Measurements from ENCODE around the gene SAXO2. TPM values are rescaled to one million over a fixed set of nuclear protein-coding genes. Genes with fewer than 3 reads are reported as not detected.
"Not testable (repeated sequence)": the region's sequence is repeated elsewhere in the genome, so short reads cannot be mapped to it uniquely, and the experiment has no call there.

The SAXO2 gene
- total RNA-seq, 1 experiment from 2014 or later = 1.5 TPM

DNA sequence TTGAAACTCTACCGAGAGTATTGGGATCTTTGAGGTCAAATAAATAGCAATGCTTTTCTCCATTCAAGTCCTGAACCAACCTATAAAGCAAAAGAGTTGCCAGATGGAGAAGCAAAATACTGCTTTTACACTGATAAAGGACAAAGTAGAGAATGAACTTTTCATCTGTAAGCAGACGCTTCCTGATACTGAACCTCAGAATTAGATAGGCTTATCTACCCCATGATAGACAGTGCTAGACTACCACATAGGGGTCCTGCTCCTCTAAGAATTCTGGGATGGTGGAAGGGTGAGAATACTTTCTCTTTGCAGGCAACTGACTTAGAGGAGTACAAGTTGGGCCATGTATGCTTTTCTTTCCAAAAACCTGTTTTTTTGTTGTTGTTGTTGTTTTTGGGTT is 9.5 kb downstream of the SAXO2 start:
- H3K36me3 ChIP-seq (ENCODE audit: insufficient read depth, low read length, poor library complexity, severe bottlenecking) = no peaks in the 10 kb centered on the region
- no peak overlapping the region for H3K4me3 ChIP-seq (ENCODE audit: low read depth, low read length, poor library complexity, severe bottlenecking)
- intact Hi-C loops (cut with micrococcal nuclease; ENCODE audit: unreplicated experiment) = no loop called here
- TF ChIP-seq, protein P1, sequence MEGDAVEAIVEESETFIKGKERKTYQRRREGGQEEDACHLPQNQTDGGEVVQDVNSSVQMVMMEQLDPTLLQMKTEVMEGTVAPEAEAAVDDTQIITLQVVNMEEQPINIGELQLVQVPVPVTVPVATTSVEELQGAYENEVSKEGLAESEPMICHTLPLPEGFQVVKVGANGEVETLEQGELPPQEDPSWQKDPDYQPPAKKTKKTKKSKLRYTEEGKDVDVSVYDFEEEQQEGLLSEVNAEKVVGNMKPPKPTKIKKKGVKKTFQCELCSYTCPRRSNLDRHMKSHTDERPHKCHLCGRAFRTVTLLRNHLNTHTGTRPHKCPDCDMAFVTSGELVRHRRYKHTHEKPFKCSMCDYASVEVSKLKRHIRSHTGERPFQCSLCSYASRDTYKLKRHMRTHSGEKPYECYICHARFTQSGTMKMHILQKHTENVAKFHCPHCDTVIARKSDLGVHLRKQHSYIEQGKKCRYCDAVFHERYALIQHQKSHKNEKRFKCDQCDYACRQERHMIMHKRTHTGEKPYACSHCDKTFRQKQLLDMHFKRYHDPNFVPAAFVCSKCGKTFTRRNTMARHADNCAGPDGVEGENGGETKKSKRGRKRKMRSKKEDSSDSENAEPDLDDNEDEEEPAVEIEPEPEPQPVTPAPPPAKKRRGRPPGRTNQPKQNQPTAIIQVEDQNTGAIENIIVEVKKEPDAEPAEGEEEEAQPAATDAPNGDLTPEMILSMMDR (conservative IDR thresholded peaks at IDR 0.05; ENCODE audit: low read depth, low read length) = no peak
- no peak for TF ChIP-seq EZH2 (IDR thresholded peaks at IDR 0.05; ENCODE audit: borderline replicate concordance, low read depth, low read length, poor library complexity, severe bottlenecking)
- no peaks in the 10 kb centered on the region for H3K9me3 ChIP-seq (ENCODE audit: low read depth, low read length, poor library complexity, severe bottlenecking)
- no peaks in the 10 kb centered on the region for H3K4me1 ChIP-seq (ENCODE audit: insufficient read depth, low read length, poor library complexity, severe bottlenecking)
- DNase-seq (ENCODE audit: low spot score) = no peak
- H3K27ac ChIP-seq (ENCODE audit: low read depth, low read length, poor library complexity, severe bottlenecking) = no peak overlapping the region
- BruUV-seq (replicated peaks) = no TSS peak
- POLR2A ChIA-PET (ENCODE audit: low non-redundant PET) = no interaction called here
- H3K27me3 ChIP-seq (replicated peaks; ENCODE audit: insufficient read depth, low read depth, low read length, poor library complexity) = no peaks in the 10 kb centered on the region
- CTCF ChIA-PET = no interaction called here

DNA sequence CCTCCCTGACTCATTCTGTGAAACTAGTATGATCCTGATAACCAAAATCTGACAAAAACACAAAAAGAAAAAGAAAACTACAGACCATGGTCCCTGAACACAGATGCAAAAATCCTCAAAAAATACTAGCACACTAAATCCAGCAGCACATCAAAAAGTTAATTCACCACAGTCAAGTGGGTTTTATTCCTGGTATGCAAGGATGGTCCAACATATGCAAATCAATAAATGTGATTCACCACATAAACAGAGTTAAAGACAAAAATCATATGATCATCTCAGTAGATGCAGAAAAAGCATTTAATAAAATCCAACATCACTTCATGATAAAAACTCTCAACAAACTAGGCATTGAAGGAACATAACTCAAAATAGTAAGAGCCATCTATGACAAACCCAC is 12.8 kb downstream of the SAXO2 start:
- Histone ChIP-seq H3K27me3 (replicated peaks; ENCODE audit: insufficient read depth, low read depth, low read length, poor library complexity) (no peaks in the 10 kb centered on the region), H3K27ac (ENCODE audit: low read depth, low read length, poor library complexity, severe bottlenecking) (no peak overlapping the region), H3K9me3 (ENCODE audit: low read depth, low read length, poor library complexity, severe bottlenecking) (no peaks in the 10 kb centered on the region), H3K4me1 (ENCODE audit: insufficient read depth, low read length, poor library complexity, severe bottlenecking) (no peaks in the 10 kb centered on the region), H3K36me3 (ENCODE audit: insufficient read depth, low read length, poor library complexity, severe bottlenecking) (no peaks in the 10 kb centered on the region), H3K4me3 (ENCODE audit: low read depth, low read length, poor library complexity, severe bottlenecking) (no peak overlapping the region)
- POLR2A ChIA-PET (ENCODE audit: low non-redundant PET) = no interaction called here
- TF ChIP-seq, protein P1 (conservative IDR thresholded peaks at IDR 0.05; ENCODE audit: low read depth, low read length) = no peak
- TF ChIP-seq EZH2 (IDR thresholded peaks at IDR 0.05; ENCODE audit: borderline replicate concordance, low read depth, low read length, poor library complexity, severe bottlenecking) = no peak
- DNase-seq (ENCODE audit: low spot score) = no peak
- intact Hi-C loops (cut with micrococcal nuclease; ENCODE audit: unreplicated experiment) = no loop called here
- CTCF ChIA-PET = no interaction called here
- no TSS peak for BruUV-seq (replicated peaks)

DNA sequence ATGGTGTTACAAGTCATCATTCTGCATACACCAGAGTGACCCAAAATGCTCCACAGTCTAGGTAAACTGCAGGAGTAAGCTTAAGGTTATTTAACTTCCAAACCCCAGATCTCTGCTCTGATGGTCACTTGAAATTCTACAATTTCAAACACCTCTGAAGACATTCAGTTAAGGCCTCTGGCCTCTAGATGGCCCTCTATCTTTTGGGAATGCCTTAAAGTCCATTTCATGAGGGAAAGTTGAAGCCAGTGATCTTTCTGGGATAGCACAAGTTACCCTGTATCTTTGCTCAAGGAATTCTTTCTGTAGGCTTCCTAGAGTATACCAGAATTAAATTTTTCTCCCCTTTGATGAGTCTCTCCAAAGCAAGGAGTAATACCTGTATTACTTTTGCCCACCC is 18.7 kb downstream of the SAXO2 start:
- CTCF ChIA-PET; H3K27me3 ChIP-seq (replicated peaks; ENCODE audit: insufficient read depth, low read depth, low read length, poor library complexity); intact Hi-C loops (cut with micrococcal nuclease; ENCODE audit: unreplicated experiment); POLR2A ChIA-PET (ENCODE audit: low non-redundant PET); H3K9me3 ChIP-seq (ENCODE audit: low read depth, low read length, poor library complexity, severe bottlenecking); H3K4me3 ChIP-seq (ENCODE audit: low read depth, low read length, poor library complexity, severe bottlenecking); BruUV-seq (replicated peaks); H3K36me3 ChIP-seq (ENCODE audit: insufficient read depth, low read length, poor library complexity, severe bottlenecking); H3K27ac ChIP-seq (ENCODE audit: low read depth, low read length, poor library complexity, severe bottlenecking); DNase-seq (ENCODE audit: low spot score); H3K4me1 ChIP-seq (ENCODE audit: insufficient read depth, low read length, poor library complexity, severe bottlenecking): not testable (repeated sequence)
- TF ChIP-seq, protein P1 (conservative IDR thresholded peaks at IDR 0.05; ENCODE audit: low read depth, low read length) = peak; percentile 34; the same call in 1 of the 2 replicates

DNA sequence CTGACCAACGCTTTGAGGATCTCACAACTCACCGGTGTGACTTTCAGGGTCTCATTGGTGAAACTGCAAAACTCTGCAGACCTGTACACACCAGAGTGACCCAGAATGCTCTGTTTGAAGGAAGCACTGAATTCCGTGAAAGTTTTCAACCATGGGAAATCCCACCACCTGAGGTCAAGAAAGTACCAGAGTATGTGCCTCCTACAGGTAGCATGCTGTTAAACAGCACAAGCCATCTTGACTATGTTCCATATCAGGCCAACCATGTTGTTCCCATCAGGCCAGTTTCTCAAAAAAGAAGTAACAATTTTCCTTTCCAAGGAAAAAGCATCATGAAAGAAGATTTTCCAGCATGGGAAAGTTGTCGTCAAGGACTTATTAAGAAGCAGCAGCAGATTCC is 19.8 kb downstream of the SAXO2 start:
- BruUV-seq (replicated peaks); DNase-seq (ENCODE audit: low spot score); intact Hi-C loops (cut with micrococcal nuclease; ENCODE audit: unreplicated experiment); H3K27ac ChIP-seq (ENCODE audit: low read depth, low read length, poor library complexity, severe bottlenecking); H3K36me3 ChIP-seq (ENCODE audit: insufficient read depth, low read length, poor library complexity, severe bottlenecking); CTCF ChIA-PET; H3K9me3 ChIP-seq (ENCODE audit: low read depth, low read length, poor library complexity, severe bottlenecking); H3K27me3 ChIP-seq (replicated peaks; ENCODE audit: insufficient read depth, low read depth, low read length, poor library complexity); H3K4me1 ChIP-seq (ENCODE audit: insufficient read depth, low read length, poor library complexity, severe bottlenecking); POLR2A ChIA-PET (ENCODE audit: low non-redundant PET); H3K4me3 ChIP-seq (ENCODE audit: low read depth, low read length, poor library complexity, severe bottlenecking): not testable (repeated sequence)

DNA sequence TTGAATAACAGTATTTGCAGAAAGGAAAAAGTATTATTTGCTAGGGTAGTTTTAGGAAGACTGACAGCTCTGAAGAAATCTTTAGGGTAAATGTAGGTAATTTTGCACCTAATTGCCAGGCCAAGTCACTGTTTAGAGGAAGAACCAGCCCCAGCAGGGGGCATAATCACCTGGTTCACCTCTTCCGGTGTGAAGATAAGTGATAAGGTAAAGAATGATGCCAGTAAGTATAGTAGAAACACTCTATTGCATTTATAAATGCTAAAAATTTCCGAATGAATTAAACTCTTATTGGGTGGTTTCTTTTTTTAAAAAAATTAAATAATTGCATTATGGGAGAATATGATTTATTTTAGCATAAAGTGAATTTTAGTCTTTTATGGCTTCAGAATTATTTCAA is 21.8 kb downstream of the SAXO2 start:
- DNase-seq (ENCODE audit: low spot score); BruUV-seq (replicated peaks); POLR2A ChIA-PET (ENCODE audit: low non-redundant PET); H3K27ac ChIP-seq (ENCODE audit: low read depth, low read length, poor library complexity, severe bottlenecking); H3K4me3 ChIP-seq (ENCODE audit: low read depth, low read length, poor library complexity, severe bottlenecking); H3K27me3 ChIP-seq (replicated peaks; ENCODE audit: insufficient read depth, low read depth, low read length, poor library complexity); intact Hi-C loops (cut with micrococcal nuclease; ENCODE audit: unreplicated experiment); CTCF ChIA-PET; H3K4me1 ChIP-seq (ENCODE audit: insufficient read depth, low read length, poor library complexity, severe bottlenecking); H3K9me3 ChIP-seq (ENCODE audit: low read depth, low read length, poor library complexity, severe bottlenecking); H3K36me3 ChIP-seq (ENCODE audit: insufficient read depth, low read length, poor library complexity, severe bottlenecking): not testable (repeated sequence)

DNA sequence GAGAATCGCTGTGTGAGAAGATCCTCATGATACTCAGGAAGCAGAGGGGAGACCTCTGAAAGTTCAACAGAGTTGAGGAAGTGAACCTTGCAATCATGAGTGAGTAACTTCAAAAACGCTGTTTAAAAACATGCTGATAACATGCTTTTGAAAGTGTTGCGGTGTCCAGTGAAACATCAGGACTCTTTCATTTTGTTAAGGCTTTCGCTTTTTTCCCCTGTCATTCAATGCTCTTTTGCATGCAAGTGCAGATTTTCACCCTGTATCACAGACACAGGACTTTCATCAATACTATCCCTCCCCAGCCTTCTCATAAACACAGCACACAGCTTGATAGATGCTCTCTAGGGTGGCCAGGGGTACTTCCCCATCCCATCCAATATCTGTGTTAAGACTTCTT is 23.9 kb downstream of the SAXO2 start:
- H3K4me1 ChIP-seq (ENCODE audit: insufficient read depth, low read length, poor library complexity, severe bottlenecking); intact Hi-C loops (cut with micrococcal nuclease; ENCODE audit: unreplicated experiment); H3K27me3 ChIP-seq (replicated peaks; ENCODE audit: insufficient read depth, low read depth, low read length, poor library complexity); H3K36me3 ChIP-seq (ENCODE audit: insufficient read depth, low read length, poor library complexity, severe bottlenecking); POLR2A ChIA-PET (ENCODE audit: low non-redundant PET); H3K27ac ChIP-seq (ENCODE audit: low read depth, low read length, poor library complexity, severe bottlenecking); BruUV-seq (replicated peaks); DNase-seq (ENCODE audit: low spot score); H3K4me3 ChIP-seq (ENCODE audit: low read depth, low read length, poor library complexity, severe bottlenecking); CTCF ChIA-PET; H3K9me3 ChIP-seq (ENCODE audit: low read depth, low read length, poor library complexity, severe bottlenecking): not testable (repeated sequence)

All from A673 (cell line).